Measurements from ENCODE around the gene AP3B1. TPM values are rescaled to one million over a fixed set of nuclear protein-coding genes. Genes with fewer than 3 reads are reported as not detected.

AP3B1 gene
- total RNA-seq, 1 donor = 72.1 TPM

DNA sequence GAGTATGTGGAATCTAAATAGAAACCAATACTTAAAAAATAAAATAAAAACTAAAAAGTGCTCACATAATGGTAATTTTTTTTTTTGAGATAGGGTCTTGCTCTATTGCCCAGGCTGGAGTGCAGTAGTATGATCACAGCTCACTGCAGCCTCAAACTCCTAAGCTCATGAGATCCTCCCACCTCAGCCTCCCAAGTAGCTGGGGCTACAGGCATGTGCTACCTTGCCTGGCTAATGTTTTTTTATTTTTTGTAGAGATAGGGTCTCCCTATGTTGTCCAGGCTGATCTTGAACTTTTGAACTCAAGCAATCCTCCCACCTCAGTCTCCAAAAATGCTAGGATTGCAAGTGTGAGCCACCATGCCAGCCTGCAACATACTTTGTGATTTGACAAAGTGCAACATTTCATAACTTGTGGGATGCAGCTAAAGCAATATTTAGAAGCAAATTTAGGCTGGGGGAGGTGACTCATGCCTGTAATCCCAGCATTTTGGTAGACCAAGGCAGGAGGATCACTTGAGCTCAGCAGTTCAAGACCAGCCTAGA lies 18.4 kb downstream of the AP3B1 start:
- H3K4me3 ChIP-seq (ENCODE audit: low read length) = no peak overlapping the region
- no peaks in the 10 kb centered on the region for H3K27me3 ChIP-seq (ENCODE audit: insufficient read depth, low read length)
- no peaks in the 10 kb centered on the region for H3K9me3 ChIP-seq (ENCODE audit: low read depth, low read length)
- H3K4me1 ChIP-seq (ENCODE audit: insufficient read depth, low read length) = no peaks in the 10 kb centered on the region

DNA sequence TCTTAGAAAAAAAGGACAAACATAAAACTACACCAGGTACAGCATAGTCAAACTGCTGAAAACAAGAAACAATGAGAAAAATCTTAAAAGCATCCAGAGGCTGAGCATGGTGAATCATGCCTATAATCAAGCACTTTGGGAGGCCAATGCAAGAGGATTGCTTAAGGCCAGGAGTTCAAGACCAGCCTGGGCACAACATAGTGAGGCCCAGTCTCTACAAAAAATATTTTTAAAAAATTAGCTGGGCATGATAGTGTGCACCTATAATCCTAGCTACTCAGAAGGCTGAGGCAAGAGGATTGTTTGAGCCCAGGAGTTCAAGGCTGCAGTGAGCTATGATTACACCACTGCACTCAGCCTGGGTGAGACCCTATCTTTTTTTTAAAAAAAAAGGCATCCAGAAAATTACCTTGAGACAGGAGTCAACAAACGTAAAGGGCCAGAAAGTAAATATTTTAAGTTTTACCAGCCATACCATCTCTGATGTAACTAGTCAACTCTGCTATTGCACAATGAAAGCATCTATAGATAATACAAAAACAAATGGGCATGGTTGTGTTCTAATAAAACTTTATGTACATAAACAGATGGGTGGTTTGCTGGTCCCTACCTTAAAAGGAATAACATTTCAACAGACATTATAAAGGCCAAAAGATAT lies 19.8 kb downstream of the AP3B1 start:
- no peaks in the 10 kb centered on the region for H3K4me1 ChIP-seq (ENCODE audit: insufficient read depth, low read length)
- H3K27me3 ChIP-seq (ENCODE audit: insufficient read depth, low read length) = no peaks in the 10 kb centered on the region
- no peak overlapping the region for H3K4me3 ChIP-seq (ENCODE audit: low read length)
- H3K9me3 ChIP-seq (ENCODE audit: low read depth, low read length) = no peaks in the 10 kb centered on the region

DNA sequence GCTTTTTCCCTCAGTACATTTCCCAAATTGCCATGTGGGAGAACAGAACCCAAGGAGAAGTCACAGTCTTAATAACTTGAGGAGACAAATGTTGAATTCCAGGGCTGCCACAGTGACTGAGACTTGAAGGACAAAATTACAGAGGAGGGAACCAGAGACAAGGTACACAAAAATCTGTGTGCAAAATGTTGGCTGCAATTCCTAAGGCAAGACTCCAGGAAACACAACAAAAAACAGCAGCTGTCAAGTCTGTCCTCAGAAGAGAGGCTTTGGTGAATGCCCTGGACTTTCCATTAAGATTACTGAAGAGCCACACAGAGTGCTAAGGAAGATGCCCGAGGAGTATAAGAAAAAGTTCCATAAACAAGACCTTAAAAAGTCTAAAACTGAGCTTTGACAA lies 21.1 kb downstream of the AP3B1 start:
- H3K27me3 ChIP-seq (ENCODE audit: insufficient read depth, low read length) = no peaks in the 10 kb centered on the region
- H3K4me1 ChIP-seq (ENCODE audit: insufficient read depth, low read length) = peaks cover 4% of the 10 kb centered on the region
- H3K9me3 ChIP-seq (ENCODE audit: low read depth, low read length) = no peaks in the 10 kb centered on the region
- H3K4me3 ChIP-seq (ENCODE audit: low read length) = no peak overlapping the region

DNA sequence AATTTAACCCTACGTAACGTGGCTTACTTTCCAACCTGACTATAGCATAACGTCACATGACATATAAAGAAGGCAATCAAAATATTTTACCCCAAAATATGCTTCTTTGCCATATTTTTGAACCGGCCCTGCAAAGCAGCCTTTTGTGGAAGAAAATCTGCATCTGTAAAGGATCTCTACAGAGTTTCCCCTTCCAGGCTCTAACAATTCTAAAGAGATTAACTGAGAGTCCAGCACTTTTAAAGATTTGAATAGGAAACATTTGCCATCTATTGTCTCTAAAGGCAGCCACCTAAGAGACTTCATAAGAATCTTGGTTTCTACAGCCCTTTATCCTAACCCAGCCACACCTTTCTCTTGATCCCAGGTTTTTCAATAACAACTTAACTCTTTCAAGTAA lies 22.7 kb downstream of the AP3B1 start:
- no peaks in the 10 kb centered on the region for H3K9me3 ChIP-seq (ENCODE audit: low read depth, low read length)
- H3K4me1 ChIP-seq (ENCODE audit: insufficient read depth, low read length) = peaks cover 9% of the 10 kb centered on the region
- H3K27me3 ChIP-seq (ENCODE audit: insufficient read depth, low read length) = no peaks in the 10 kb centered on the region
- no peak overlapping the region for H3K4me3 ChIP-seq (ENCODE audit: low read length)

DNA sequence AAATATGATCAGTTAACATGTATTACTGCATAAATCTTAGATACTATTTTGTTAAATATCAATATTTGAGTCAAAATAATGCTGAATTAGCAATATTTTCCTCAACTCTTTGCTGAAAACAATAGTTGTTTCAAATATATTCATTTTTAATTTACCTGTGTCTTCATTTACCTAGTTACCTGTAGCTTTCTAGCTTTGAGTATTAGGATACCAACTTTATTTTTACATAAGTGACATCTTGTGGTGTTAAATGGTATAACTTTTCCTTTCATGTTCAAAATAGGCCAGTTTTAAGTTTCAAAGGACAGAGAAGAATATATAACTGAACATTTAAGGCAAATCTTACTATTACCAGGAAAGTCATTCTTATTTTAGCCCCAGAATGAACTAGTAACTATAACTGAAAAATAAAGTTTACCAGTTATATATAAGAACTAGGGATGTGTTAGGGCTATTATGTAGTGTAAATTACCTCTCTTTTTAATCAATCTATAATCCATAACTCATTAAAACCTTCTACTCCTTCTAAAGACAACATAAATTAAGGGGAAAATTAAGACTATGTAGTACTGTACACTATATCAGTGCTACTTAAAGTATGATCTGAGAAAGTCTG lies 25.3 kb downstream of the AP3B1 start:
- H3K4me3 ChIP-seq (ENCODE audit: low read length) = no peak overlapping the region
- H3K9me3 ChIP-seq (ENCODE audit: low read depth, low read length) = no peaks in the 10 kb centered on the region
- peaks cover 9% of the 10 kb centered on the region for H3K4me1 ChIP-seq (ENCODE audit: insufficient read depth, low read length)
- H3K27me3 ChIP-seq (ENCODE audit: insufficient read depth, low read length) = no peaks in the 10 kb centered on the region

DNA sequence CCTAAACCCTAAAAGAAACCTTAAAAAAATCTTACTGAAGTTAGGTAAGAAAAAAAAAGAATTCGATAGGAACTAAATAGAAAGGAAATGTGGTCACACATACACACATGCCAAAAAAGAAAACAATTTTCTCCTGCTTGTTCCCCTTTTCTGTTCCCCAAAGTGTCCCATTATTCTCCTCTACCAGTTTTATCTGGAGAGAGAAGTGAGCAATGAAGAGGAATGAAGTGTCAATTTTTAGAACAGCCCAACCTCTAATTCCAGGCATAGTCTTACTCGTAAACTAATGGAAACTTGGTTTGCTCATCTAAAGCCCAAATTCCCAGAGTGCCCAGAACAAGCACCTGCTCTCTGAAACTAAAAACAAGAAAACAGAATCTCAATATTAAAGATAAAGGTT lies 26.1 kb downstream of the AP3B1 start:
- H3K4me3 ChIP-seq (ENCODE audit: low read length) = no peak overlapping the region
- no peaks in the 10 kb centered on the region for H3K9me3 ChIP-seq (ENCODE audit: low read depth, low read length)
- peaks cover 9% of the 10 kb centered on the region for H3K4me1 ChIP-seq (ENCODE audit: insufficient read depth, low read length)
- H3K27me3 ChIP-seq (ENCODE audit: insufficient read depth, low read length) = no peaks in the 10 kb centered on the region

DNA sequence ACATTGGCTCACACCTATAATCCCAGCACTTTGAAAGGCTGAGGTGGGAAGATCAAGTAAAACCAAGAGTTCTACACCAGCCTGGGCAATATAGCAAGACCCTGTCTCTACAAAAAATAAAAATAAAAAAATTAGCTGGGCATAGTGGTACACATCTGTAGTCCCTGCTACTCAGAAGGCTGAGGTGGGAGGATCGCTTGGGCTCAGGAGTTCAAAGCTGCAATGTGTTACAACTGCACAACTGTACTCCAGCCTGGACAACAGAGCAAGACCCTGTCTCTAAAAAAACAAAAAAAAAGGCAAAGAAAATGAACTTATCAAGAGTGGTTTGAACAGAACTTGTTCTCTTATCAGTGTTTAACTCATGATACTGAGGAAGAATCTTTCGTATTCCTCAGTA lies 29.3 kb downstream of the AP3B1 start:
- Histone ChIP-seq H3K4me1 (ENCODE audit: insufficient read depth, low read length) (peaks cover 15% of the 10 kb centered on the region), H3K9me3 (ENCODE audit: low read depth, low read length) (no peaks in the 10 kb centered on the region), H3K4me3 (ENCODE audit: low read length) (no peak overlapping the region), H3K27me3 (ENCODE audit: insufficient read depth, low read length) (no peaks in the 10 kb centered on the region)

DNA sequence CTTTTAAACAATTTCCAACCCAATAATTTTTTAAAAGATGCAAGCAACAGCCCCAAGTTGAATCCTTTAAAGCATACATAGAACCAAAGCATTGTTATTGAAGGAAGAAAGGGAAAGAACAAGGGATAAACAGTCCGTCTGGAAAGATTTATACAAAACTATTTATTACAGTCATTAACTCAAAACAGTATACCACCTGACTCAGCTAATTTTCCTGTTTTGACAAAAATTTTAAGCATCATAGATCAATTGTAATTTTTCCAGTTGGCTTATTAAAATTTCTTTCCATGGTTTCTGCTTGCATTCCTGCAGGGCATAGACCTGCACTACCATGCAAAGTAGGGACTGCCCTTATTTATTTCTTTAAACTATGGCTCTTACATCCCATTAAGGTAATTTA lies 29.9 kb downstream of the AP3B1 start:
- Histone ChIP-seq H3K9me3 (ENCODE audit: low read depth, low read length) (no peaks in the 10 kb centered on the region), H3K4me3 (ENCODE audit: low read length) (no peak overlapping the region), H3K4me1 (ENCODE audit: insufficient read depth, low read length) (peaks cover 15% of the 10 kb centered on the region), H3K27me3 (ENCODE audit: insufficient read depth, low read length) (no peaks in the 10 kb centered on the region)

DNA sequence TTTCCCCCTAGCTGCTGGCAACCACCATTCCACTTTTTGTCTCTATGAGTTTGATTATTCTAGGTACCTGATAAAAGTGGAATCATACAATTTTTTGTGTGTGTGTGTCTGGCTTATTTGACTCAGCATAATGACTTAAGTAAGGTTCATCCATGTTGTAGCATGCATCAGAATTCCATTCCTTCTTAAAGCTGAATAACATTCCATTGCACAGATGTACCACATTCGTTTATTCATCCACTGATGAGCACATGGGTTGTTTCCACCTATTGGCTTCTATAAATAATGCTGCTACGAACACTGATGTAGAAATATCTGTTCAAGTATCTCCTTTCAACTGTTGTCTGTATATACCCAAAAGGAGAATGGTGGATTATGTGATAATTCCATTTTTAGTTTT lies 33.7 kb downstream of the AP3B1 start:
- Histone ChIP-seq H3K4me1 (ENCODE audit: insufficient read depth, low read length) (peaks cover 6% of the 10 kb centered on the region), H3K4me3 (ENCODE audit: low read length) (no peak overlapping the region), H3K9me3 (ENCODE audit: low read depth, low read length) (no peaks in the 10 kb centered on the region), H3K27me3 (ENCODE audit: insufficient read depth, low read length) (no peaks in the 10 kb centered on the region)

DNA sequence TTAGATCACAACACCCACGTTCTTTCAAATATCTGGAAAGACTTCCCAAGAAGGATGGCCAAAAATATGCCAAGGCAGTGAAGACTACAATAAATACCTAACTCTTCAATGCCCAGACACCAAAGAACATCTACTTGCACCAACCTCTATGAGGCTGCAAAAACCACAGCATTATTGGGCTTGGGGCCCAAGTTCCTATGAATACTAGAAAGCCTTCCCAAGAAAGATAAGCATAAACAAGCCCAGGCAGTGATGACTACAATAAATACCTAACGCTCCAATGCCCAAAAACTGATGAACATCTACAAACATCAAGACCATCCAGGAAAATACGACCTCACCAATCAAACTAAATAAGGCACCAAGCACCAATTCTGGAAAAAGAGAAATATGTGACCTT lies 41.3 kb downstream of the AP3B1 start:
- no peaks in the 10 kb centered on the region for H3K4me1 ChIP-seq (ENCODE audit: insufficient read depth, low read length)
- H3K4me3 ChIP-seq (ENCODE audit: low read length) = no peak overlapping the region
- H3K9me3 ChIP-seq (ENCODE audit: low read depth, low read length) = peaks cover 4% of the 10 kb centered on the region
- no peaks in the 10 kb centered on the region for H3K27me3 ChIP-seq (ENCODE audit: insufficient read depth, low read length)

DNA sequence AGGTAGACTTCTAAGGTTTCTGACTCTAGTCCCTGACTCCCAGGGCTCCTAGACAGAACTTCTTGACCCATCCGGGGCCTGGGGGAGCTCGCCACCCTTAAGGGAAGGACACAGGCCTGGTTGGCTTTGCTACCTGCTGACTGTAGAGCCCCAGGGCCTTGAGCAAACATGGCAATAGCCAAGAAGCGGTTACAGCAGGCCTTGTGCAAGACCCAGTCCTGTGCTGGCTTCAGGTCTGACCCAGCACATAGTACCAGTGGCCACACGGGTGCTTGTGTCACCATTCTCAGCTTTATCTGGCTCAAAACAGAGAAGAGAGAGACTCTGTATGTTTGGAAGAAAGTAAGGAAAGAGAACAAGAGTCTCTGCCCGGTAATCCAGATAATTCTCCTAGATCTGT lies 41.8 kb downstream of the AP3B1 start:
- H3K4me3 ChIP-seq (ENCODE audit: low read length) = no peak overlapping the region
- H3K9me3 ChIP-seq (ENCODE audit: low read depth, low read length) = peaks cover 4% of the 10 kb centered on the region
- no peaks in the 10 kb centered on the region for H3K27me3 ChIP-seq (ENCODE audit: insufficient read depth, low read length)
- H3K4me1 ChIP-seq (ENCODE audit: insufficient read depth, low read length) = no peaks in the 10 kb centered on the region

DNA sequence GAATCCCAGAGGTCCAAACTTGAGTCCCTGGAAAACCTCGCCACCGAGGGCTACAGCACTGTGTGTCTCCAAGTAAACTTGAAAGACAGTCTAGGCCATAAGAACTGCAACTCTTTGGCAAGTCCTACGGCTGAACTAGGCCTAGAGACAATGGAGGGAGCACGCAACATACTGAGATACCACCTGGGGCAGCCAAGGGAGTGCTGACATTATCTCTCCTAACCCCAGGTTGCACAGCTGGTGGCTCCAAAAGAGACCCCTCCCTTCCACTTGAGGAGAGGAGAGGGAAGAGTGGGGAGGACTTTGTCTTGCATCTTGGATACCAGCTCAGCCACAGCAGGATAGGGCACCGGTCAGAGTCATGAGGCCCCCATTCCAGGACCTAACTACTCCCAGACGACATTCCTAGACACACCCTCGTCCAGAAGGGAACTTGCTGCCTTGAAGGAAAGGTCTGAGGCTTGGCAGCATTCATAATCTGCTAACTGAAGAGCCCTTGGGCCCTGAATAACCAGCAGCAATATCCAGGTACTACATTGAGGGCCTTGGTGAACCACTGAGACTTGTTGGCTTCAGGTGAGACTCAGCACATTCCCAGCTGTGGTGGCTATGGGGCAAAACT lies 42.7 kb downstream of the AP3B1 start:
- H3K9me3 ChIP-seq (ENCODE audit: low read depth, low read length) = peaks cover 4% of the 10 kb centered on the region
- H3K4me3 ChIP-seq (ENCODE audit: low read length) = no peak overlapping the region
- H3K4me1 ChIP-seq (ENCODE audit: insufficient read depth, low read length) = no peaks in the 10 kb centered on the region
- no peaks in the 10 kb centered on the region for H3K27me3 ChIP-seq (ENCODE audit: insufficient read depth, low read length)

DNA sequence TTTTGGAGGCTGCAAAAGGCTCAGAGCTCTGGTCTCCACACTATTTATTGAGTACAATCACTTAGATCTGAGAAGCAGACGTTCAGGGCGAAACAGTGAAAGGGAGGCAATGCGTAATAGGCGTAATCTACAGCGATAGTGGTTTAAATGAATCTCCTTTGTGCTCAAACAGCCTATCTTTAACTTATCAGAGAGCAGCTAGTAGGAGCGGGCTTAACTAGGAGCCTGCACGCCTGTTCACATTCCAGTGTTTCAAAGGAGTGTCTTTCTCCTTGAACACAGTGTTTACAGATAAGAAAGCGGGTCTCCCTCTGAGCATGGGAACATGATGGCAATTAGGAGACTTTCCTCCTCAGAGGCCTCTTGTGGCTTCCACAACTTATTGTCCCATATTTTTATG lies 49.4 kb downstream of the AP3B1 start:
- Histone ChIP-seq H3K27me3 (ENCODE audit: insufficient read depth, low read length) (no peaks in the 10 kb centered on the region), H3K4me3 (ENCODE audit: low read length) (no peak overlapping the region), H3K9me3 (ENCODE audit: low read depth, low read length) (no peaks in the 10 kb centered on the region), H3K4me1 (ENCODE audit: insufficient read depth, low read length) (no peaks in the 10 kb centered on the region)

DNA sequence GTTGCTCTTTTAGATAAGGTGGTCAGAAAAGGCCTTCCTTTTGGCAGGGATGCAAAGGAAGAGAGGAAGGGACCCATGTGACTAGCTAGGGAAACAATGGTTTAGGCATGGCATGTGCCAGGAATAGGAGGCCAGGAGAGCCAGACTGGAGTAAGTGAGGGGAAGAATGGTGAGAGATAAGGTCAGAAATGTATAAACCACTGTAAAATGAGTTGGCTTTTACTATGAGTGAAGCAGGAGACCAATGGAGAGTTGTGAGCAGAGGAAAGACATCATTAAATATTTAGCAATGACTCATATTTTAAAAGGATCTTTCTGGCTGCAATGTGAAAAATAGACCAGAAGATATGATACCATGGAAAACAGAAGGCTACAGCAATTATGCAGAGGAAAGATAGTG lies 50.9 kb downstream of the AP3B1 start:
- Histone ChIP-seq H3K4me1 (ENCODE audit: insufficient read depth, low read length) (no peaks in the 10 kb centered on the region), H3K4me3 (ENCODE audit: low read length) (no peak overlapping the region), H3K27me3 (ENCODE audit: insufficient read depth, low read length) (no peaks in the 10 kb centered on the region), H3K9me3 (ENCODE audit: low read depth, low read length) (no peaks in the 10 kb centered on the region)

DNA sequence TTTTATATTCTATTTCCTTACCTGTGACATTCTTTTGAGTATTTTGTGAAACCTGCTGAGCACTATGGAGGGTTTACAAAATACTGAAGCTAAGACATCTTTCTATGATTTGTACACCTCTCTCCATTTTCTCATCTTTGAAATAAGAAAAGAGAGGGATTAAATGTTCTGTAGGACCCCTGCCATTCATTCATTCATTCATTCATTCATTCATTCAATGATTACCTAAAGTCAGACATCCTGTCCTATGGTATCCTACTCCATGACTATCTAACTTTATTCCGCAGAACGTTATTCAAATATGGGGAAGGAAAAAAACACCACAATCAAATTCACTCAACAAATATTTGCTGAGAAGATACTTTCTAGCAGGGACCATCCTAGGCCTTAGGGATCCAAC lies 51.4 kb downstream of the AP3B1 start:
- Histone ChIP-seq H3K4me3 (ENCODE audit: low read length) (no peak overlapping the region), H3K27me3 (ENCODE audit: insufficient read depth, low read length) (no peaks in the 10 kb centered on the region), H3K4me1 (ENCODE audit: insufficient read depth, low read length) (no peaks in the 10 kb centered on the region), H3K9me3 (ENCODE audit: low read depth, low read length) (no peaks in the 10 kb centered on the region)

DNA sequence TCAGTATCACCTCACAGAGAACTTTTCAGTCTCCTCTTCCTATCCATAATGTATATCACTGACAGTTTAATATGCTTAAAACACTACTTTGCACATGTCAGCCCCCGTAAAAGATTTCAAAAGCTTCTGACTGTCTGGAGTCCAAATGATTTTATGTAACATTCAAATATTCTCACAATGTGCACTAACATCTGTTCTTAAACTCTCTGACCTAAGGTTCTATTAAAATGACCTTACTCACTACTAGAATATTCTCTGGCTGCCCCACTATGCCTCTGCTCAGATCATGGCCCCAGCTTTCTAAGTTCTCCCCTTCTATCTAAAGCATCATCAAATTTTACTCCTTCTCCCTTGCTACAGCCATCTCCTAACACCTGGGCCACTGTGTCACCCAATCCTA lies 52.5 kb downstream of the AP3B1 start:
- Histone ChIP-seq H3K9me3 (ENCODE audit: low read depth, low read length) (no peaks in the 10 kb centered on the region), H3K27me3 (ENCODE audit: insufficient read depth, low read length) (no peaks in the 10 kb centered on the region), H3K4me1 (ENCODE audit: insufficient read depth, low read length) (no peaks in the 10 kb centered on the region), H3K4me3 (ENCODE audit: low read length) (no peak overlapping the region)
